RWPE1 (cell line): ENCODE measurements around the gene NCAPG2.

Experiments used
- CTCF ChIA-PET: fragments of 350-600 bp; sonication (Branson Sonifier 250); formaldehyde crosslinking; extraction: SDS; loops from one replicate; lab custom pipeline; 2021; lab: Yijun Ruan, JAX
- POLR2A ChIA-PET: fragments of 400-600 bp; formaldehyde crosslinking; extraction: SDS; loops from one replicate; lab custom pipeline; 2020; ENCODE audit warnings: antibody characterized with exemption; ENCODE audit not compliant: low non-redundant PET; lab: Yijun Ruan, JAX
- DNase-seq: peaks from one replicate; pipeline ENCODE4 v3.0.0; 2012; ENCODE audit warnings: low spot score
- H3K27ac ChIP-seq: fragments of 450-650 bp; 2 replicates; pipeline ENCODE4 v1.5.1; 2017
- TF ChIP-seq, protein P1 (sequence below): fragments of 450-650 bp; conservative IDR thresholded peaks from 2 replicates; pipeline ENCODE4 v1.5.1; 2017; ENCODE audit warnings: low read depth, mild to moderate bottlenecking

The NCAPG2 gene

DNA sequence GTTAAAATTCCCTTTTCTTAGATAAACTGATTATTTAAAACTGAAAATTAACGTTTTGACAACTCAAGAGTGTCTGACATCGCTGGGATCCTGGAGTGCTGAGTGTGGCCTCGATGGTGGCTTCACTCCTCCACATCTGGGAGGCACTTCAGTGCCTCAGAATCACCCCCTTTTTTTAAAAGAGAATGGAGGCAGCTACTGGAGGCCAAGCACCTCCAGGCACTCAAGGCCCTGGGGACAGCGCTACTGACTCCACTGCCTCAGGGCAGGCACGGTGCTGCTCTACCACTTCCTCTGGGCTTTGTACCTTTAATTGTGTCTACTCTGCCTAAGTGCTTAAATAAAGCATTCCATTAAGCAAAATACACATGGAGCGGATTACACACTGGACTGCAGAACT is 27.2 kb upstream of the NCAPG2 start:
- DNase-seq = no peak
- H3K27ac ChIP-seq = no peak overlapping the region
- TF ChIP-seq, protein P1, sequence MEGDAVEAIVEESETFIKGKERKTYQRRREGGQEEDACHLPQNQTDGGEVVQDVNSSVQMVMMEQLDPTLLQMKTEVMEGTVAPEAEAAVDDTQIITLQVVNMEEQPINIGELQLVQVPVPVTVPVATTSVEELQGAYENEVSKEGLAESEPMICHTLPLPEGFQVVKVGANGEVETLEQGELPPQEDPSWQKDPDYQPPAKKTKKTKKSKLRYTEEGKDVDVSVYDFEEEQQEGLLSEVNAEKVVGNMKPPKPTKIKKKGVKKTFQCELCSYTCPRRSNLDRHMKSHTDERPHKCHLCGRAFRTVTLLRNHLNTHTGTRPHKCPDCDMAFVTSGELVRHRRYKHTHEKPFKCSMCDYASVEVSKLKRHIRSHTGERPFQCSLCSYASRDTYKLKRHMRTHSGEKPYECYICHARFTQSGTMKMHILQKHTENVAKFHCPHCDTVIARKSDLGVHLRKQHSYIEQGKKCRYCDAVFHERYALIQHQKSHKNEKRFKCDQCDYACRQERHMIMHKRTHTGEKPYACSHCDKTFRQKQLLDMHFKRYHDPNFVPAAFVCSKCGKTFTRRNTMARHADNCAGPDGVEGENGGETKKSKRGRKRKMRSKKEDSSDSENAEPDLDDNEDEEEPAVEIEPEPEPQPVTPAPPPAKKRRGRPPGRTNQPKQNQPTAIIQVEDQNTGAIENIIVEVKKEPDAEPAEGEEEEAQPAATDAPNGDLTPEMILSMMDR = no peak
- POLR2A ChIA-PET = no interaction called here
- CTCF ChIA-PET = no interaction called here

DNA sequence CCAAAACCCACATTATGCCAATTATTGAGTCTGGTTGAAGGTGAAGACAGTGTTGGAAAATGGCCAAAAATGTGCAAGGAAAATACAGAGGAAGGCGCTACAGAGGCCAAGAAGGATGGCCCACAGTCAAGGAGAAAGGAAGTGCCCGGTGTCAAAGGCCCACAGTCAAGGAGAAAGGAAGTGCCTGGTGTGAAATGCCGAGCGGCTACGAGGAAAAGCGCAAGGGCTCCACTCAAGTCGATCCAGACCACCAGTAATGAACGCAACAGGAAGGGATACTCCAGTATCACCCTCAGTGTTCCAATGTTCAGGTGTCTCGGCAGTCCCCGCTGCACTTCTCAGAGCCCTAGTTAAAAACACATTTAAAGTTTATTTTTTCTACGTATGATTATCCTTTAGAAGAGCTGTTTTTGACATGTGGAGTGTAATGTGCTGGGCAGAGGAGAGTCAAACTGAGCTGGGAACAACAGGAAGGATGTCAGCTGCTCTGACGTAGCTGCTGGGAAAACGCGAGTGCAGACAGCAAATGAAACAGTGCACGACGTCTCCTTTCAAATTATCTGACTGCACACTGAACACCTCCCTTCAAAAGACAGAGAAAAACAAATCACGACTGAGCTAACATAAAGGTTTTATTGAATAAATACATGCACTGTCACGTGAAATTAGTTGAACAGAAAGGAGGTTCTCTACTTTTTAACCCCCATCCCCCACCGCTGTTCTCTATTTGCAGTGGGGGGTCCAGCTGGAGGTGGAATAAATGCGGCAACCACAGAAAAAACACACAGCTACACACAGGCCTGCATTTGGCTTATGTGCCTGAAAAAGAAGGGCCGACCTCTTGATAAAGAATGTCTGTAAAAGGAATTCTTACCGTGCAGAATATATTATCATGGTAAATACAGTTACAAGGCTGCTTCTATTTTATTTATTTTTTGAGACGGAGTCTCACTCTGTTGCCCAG is 26.1 kb upstream of the NCAPG2 start:
- CTCF ChIA-PET = no interaction called here
- TF ChIP-seq, protein P1 = no peak
- no peak for DNase-seq
- POLR2A ChIA-PET = no interaction called here
- no peak overlapping the region for H3K27ac ChIP-seq

DNA sequence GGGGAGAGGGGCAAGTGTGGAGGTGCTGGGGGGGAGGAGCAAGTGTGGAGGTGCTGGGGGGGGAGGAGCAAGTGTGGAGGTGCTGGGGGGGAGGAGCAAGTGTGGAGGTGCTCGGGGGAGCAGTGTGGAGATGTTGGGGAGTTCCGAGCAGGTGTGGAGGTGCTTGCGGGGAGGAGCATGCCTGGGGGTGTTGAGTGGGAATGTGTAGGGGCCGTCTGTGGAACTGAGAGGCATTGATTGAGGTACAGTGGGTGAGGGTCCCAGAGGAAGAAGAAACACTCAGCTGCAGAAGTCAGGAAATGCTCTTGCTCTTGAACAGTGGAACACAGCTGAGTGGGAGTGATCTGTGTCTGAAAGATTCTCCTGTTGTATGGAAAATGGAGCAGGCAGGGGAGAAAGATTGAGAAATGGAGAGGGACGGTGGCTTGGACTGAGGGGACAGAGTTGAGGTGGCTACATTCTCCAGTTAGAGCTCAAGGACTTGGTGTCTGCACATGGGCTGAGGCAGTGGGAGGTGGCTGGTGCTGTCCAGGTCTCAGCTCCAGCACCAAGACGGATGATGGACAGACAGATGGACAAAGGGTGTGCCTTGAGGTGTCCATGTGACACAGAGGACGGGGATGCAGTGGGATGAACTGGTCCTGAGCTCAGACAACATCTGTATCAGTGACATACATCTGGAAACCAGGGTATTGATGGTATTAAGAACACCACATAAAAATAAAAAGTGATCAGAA is 25.2 kb upstream of the NCAPG2 start:
- ChIA-PET CTCF (no interaction called here), POLR2A (no interaction called here)
- TF ChIP-seq, protein P1 = no peak
- H3K27ac ChIP-seq = peak overlapping the region; percentile 37
- no peak for DNase-seq

DNA sequence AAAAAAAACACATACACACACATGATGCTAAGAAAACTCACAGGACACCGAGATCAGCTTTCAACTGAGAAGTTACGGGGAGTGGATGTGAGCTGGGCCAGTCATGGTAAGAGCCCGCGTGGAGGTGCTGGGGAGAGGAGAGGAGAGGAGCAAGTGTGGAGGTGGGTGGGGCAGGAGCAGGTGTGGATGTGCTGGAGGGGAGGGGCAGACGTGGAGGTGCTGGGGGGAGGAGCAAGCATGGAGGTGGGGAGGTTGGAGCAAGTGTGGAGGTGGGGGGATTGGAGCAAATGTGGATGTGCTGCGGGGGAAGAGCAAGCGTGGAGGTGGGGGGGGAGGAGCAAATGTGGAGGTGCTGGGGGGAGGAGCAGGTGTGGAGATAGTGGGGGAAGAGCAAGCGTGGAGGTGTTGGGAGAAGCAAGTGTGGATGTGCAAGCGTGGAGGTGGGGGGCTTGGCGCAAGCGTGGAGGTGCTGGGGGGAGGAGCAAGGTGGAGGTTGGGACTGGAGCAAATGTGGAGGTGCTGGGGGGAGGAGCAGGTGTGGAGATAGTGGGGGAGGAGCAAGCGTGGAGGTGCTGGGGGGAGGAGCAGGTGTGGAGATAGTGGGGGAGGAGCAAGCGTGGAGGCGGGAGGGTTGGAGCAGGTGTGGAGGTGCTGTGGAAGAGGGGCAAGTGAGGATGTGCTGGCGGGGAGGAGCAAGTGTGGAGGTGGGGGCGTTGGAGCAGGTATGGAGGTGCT is 24.5 kb upstream of the NCAPG2 start:
- no peak for DNase-seq
- ChIA-PET CTCF (no interaction called here), POLR2A (no interaction called here)

DNA sequence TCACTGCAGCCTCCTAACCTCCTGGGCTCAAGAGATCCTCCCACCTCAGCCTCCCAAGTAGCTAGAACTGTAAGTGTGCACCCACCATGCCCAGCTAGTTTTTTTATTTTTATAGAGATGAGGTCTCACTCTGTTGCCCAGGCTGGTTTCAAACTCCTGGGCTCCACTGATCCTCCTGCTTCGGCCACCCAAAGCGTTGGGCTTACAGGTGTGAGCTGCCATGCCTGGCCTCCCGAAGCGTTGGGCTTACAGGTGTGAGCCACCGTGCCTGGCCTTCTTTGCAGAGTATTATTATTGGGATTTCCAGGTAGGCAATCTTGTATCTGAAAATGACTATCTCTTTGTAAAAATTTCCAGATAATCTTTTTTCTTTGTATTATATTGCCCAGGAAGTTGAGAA is 23.1 kb upstream of the NCAPG2 start:
- CTCF ChIA-PET = no interaction called here
- POLR2A ChIA-PET = no interaction called here
- H3K27ac ChIP-seq = no peak overlapping the region
- no peak for DNase-seq
- TF ChIP-seq, protein P1 = no peak

More for the DNA sequence above, 24.5 kb upstream of the NCAPG2 start:
- TF ChIP-seq, protein P1 = no peak
- H3K27ac ChIP-seq = no peak overlapping the region

DNA sequence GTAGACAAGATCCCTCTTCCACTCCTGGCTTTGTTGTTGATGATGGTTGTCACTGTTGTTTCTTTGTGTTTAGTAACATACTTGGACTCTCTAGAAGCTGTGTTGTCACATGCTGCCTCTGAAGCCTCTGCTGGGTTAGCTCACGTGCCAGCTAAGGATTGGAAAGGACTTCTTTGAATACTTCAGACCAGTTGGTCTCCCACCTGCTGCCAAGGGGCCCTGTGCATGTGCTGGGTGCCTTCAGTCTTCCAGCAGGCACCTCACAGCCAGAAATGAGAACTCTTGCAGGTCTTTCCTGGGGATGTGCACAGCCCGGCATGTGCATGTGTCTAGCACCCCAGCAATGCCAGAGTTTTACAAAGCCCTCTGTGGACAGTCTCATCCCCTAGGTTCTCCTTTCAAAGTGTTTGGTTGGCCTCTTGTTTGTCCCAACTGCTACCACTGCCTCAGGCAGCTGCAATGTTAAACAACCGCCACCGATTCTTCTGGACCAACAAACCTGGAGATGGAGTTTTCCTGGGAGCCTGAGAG is 21.7 kb upstream of the NCAPG2 start:
- no peak for DNase-seq
- TF ChIP-seq, protein P1 = no peak
- no peak overlapping the region for H3K27ac ChIP-seq
- CTCF ChIA-PET = no interaction called here
- POLR2A ChIA-PET = no interaction called here
